ENCODE measurements around the gene BARHL2.

- TF ChIP-seq ELF4 (CRISPR knock-in tag; IDR thresholded peaks at IDR 0.05; ENCODE audit: low read depth), result no peak
- TF ChIP-seq CTCF (IDR thresholded peaks at IDR 0.05), result no peak
- no peak for TF ChIP-seq SP1 (CRISPR knock-in tag; conservative IDR thresholded peaks at IDR 0.05)
- TF ChIP-seq CREM (CRISPR knock-in tag; IDR thresholded peaks at IDR 0.05), result no peak
- TF ChIP-seq NFE2L1 (CRISPR knock-in tag; IDR thresholded peaks at IDR 0.05), result no peak; the same call in 1 of the 2 replicates
These were observed 208 bp upstream of the BARHL2 start for GRCh38 chr1:90717356-90717664.
